H9 (cell line): ENCODE measurements around the gene MEF2C. TPM values are rescaled to one million over a fixed set of nuclear protein-coding genes. Genes with fewer than 3 reads are reported as not detected.

Source experiments
- DNase-seq: peaks from one replicate; pipeline ENCODE4 v3.0.0-alpha.2; 2017
- H2AFZ ChIP-seq: one replicate; pipeline ENCODE4 v1.6.1; 2013; ENCODE audit warnings: mild to moderate bottlenecking, low read length, control low read depth, moderate library complexity
- H2AK5ac ChIP-seq: 2 replicates; pipeline ENCODE4 v1.6.1; 2013; ENCODE audit warnings: low read length, control low read depth, mixed read lengths; ENCODE audit not compliant: insufficient read length
- H2BK120ac ChIP-seq: one replicate; pipeline ENCODE4 v1.6.1; 2013; ENCODE audit warnings: low read depth, mild to moderate bottlenecking, low read length, control low read depth, inconsistent platforms; ENCODE audit not compliant: poor library complexity, severe bottlenecking
- H2BK12ac ChIP-seq: 2 replicates; pipeline ENCODE4 v1.6.1; 2013; ENCODE audit warnings: low read length, control low read depth, mixed read lengths, low read depth; ENCODE audit not compliant: insufficient read length
- H2BK15ac ChIP-seq: 2 replicates; pipeline ENCODE4 v1.6.1; 2013; ENCODE audit warnings: low read depth, low read length, control low read depth
- H2BK20ac ChIP-seq: one replicate; pipeline ENCODE4 v1.6.1; 2013; ENCODE audit warnings: low read depth, mild to moderate bottlenecking, low read length, control low read depth, inconsistent platforms; ENCODE audit not compliant: poor library complexity, severe bottlenecking
- H2BK5ac ChIP-seq: 2 replicates; pipeline ENCODE4 v1.6.1; 2013; ENCODE audit warnings: low read length, control low read depth, mixed read lengths; ENCODE audit not compliant: insufficient read length
- H3K14ac ChIP-seq: 2 replicates; pipeline ENCODE4 v1.6.1; 2013; ENCODE audit warnings: low read length, control low read depth; ENCODE audit not compliant: insufficient read depth
- H3K18ac ChIP-seq: 2 replicates; pipeline ENCODE4 v1.6.1; 2013; ENCODE audit warnings: low read depth, mild to moderate bottlenecking, mixed read lengths, low read length, control low read depth; ENCODE audit not compliant: insufficient read length
- H3K23ac ChIP-seq: 2 replicates; pipeline ENCODE4 v1.6.1; 2013; ENCODE audit warnings: low read length, control low read depth, mixed read lengths, low read depth; ENCODE audit not compliant: insufficient read length
- H3K23me2 ChIP-seq: 2 replicates; pipeline ENCODE4 v1.6.1; 2013; ENCODE audit warnings: low read depth, mild to moderate bottlenecking, mixed read lengths, low read length, control low read depth; ENCODE audit not compliant: insufficient read length, poor library complexity, severe bottlenecking
- H3K27ac ChIP-seq: 2 replicates; pipeline ENCODE4 v1.5.1; 2013; ENCODE audit warnings: low read length, control low read depth, mixed read lengths, low read depth; ENCODE audit not compliant: insufficient read length
- H3K27me3 ChIP-seq: 2 replicates; pipeline ENCODE4 v1.6.1; 2013; ENCODE audit warnings: low read length, control low read depth, inconsistent platforms; ENCODE audit not compliant: insufficient read depth
- H3K4ac ChIP-seq: 2 replicates; pipeline ENCODE4 v1.6.1; 2013; ENCODE audit warnings: low read depth, mild to moderate bottlenecking, control low read depth, inconsistent platforms, low read length, moderate library complexity
- H3K4me1 ChIP-seq: 2 replicates; pipeline ENCODE4 v1.6.1; 2013; ENCODE audit warnings: low read length, control low read depth, inconsistent platforms; ENCODE audit not compliant: insufficient read depth
- H3K4me2 ChIP-seq: 2 replicates; pipeline ENCODE4 v1.6.1; 2013; ENCODE audit warnings: low read length, control low read depth, mixed read lengths; ENCODE audit not compliant: insufficient read length, insufficient read depth
- H3K56ac ChIP-seq: 2 replicates; pipeline ENCODE4 v1.6.1; 2013; ENCODE audit warnings: low read depth, mild to moderate bottlenecking, mixed read lengths, low read length, control low read depth; ENCODE audit not compliant: insufficient read length
- H3K79me1 ChIP-seq: 2 replicates; pipeline ENCODE4 v1.6.1; 2013; ENCODE audit warnings: low read depth, mild to moderate bottlenecking, moderate library complexity, low read length, control low read depth, inconsistent platforms; ENCODE audit not compliant: insufficient read depth, poor library complexity, severe bottlenecking
- H3K79me2 ChIP-seq: 2 replicates; pipeline ENCODE4 v1.6.1; 2013; ENCODE audit warnings: low read length, control low read depth, inconsistent platforms; ENCODE audit not compliant: insufficient read depth
- H3K9ac ChIP-seq: 2 replicates; pipeline ENCODE4 v1.6.1; 2013; ENCODE audit warnings: low read length, control low read depth, mixed read lengths; ENCODE audit not compliant: insufficient read length; ENCODE audit errors: extremely low read depth
- H3K9me3 ChIP-seq: one replicate; pipeline ENCODE4 v1.6.1; 2013; ENCODE audit warnings: low read depth, low read length, inconsistent platforms; ENCODE audit not compliant: control insufficient read depth
- H3T11ph ChIP-seq: one replicate; pipeline ENCODE4 v1.6.1; 2013; ENCODE audit warnings: mild to moderate bottlenecking, low read length, control low read depth, inconsistent platforms
- H4K20me1 ChIP-seq: one replicate; pipeline ENCODE4 v1.6.1; 2013; ENCODE audit not compliant: control insufficient read depth, insufficient read length, insufficient read depth
- H4K5ac ChIP-seq: 2 replicates; pipeline ENCODE4 v1.6.1; 2013; ENCODE audit warnings: low read depth, mild to moderate bottlenecking, mixed read lengths, low read length, control low read depth; ENCODE audit not compliant: insufficient read length
- H4K8ac ChIP-seq: replicated peaks from 2 replicates; pipeline ENCODE4 v1.6.1; 2013; ENCODE audit warnings: low read length, control low read depth, mixed read lengths, low read depth; ENCODE audit not compliant: insufficient read length
- H4K91ac ChIP-seq: 2 replicates; pipeline ENCODE4 v1.6.1; 2013; ENCODE audit warnings: low read depth, mild to moderate bottlenecking, moderate library complexity, mixed read lengths, low read length, control low read depth; ENCODE audit not compliant: insufficient read length
- H3K27ac Mint-ChIP-seq, 3 experiments: 2 replicates in 2 of 3; 3 replicates in 1 of 3; pipeline ENCODE4 v1.8.0; 2020 to 2021; ENCODE audit warnings: mixed read lengths in 3 of 3, mild to moderate bottlenecking in 1 of 3, moderate library complexity in 1 of 3
- H3K27me3 Mint-ChIP-seq: 2 replicates; pipeline ENCODE4 v1.8.0; 2021; ENCODE audit warnings: low read depth, mild to moderate bottlenecking, moderate library complexity, mixed read lengths
- H3K36me3 Mint-ChIP-seq, 3 experiments: 2 replicates in 2 of 3; 3 replicates in 1 of 3; pipeline ENCODE4 v1.8.0; 2020 to 2021; ENCODE audit warnings: low read depth in 3 of 3, mixed read lengths in 3 of 3; ENCODE audit not compliant: insufficient read depth in 1 of 3
- H3K4me1 Mint-ChIP-seq, 2 experiments: 2 replicates each; pipeline ENCODE4 v1.8.0; 2020; ENCODE audit warnings: mixed read lengths in 2 of 2
- H3K4me3 Mint-ChIP-seq, 2 experiments: 2 replicates in 1 of 2; 3 replicates in 1 of 2; pipeline ENCODE4 v1.8.0; 2020 to 2021; ENCODE audit warnings: mild to moderate bottlenecking in 2 of 2, mixed read lengths in 2 of 2, moderate library complexity in 1 of 2
- H3K9me3 Mint-ChIP-seq, 2 experiments: 2 replicates in 1 of 2; 3 replicates in 1 of 2; pipeline ENCODE4 v1.8.0; 2020; ENCODE audit warnings: mild to moderate bottlenecking in 2 of 2, mixed read lengths in 2 of 2, moderate library complexity in 1 of 2
- CTCF ChIP-seq: fragments of 200-600 bp; sonication (generic); conservative IDR thresholded peaks from 3 replicates; pipeline ENCODE4 v1.8.0; 2021; ENCODE audit warnings: antibody characterized with exemption, mild to moderate bottlenecking
- WGBS: extraction: QIAGEN DNeasy Blood & Tissue Kit; methylation state at CpG from one replicate; pipeline ENCODE4 v1.1.7; 2013; ENCODE audit warnings: missing lambda C conversion rate, low lambda C conversion rate, mixed read lengths; ENCODE audit not compliant: insufficient read length; ENCODE audit errors: extremely low coverage; 5-methylcytosine and 5-hydroxymethylcytosine counted together
- total RNA-seq: library from RNA; stranded (reverse); gene quantifications from 2 replicates; pipeline ENCODE4 v1.2.1, GENCODE V29; 2021

The MEF2C gene
- total RNA-seq, 1 experiment from 2014 or later: 0.11 TPM

GRCh38 chr5:88695931-88696330, 187.1 kb downstream of the MEF2C start:
- no peak overlapping the region for H4K8ac ChIP-seq

More at GRCh38 chr5:88695931-88696330, 187.1 kb downstream of the MEF2C start:
- peaks cover 47% of the 10 kb centered on the region for H3K27me3 ChIP-seq
- no peaks in the 10 kb centered on the region for H3K79me2 ChIP-seq
- H3K4ac ChIP-seq: no peak overlapping the region
- no peak overlapping the region for H2BK15ac ChIP-seq
- no peak overlapping the region for H3K18ac ChIP-seq
- H2BK120ac ChIP-seq: no peak overlapping the region
- H2BK20ac ChIP-seq: no peak overlapping the region
- H3K79me1 ChIP-seq: no peaks in the 10 kb centered on the region
- H4K20me1 ChIP-seq: no peaks in the 10 kb centered on the region
- Mint-ChIP-seq H3K36me3 (peaks cover 0 to 2% (median 0%) of the 10 kb centered on the region in 3 experiments; a peak in 1 of 7 replicates), H3K27me3 (peaks cover 91% of the 10 kb centered on the region), H3K4me1 (peaks cover 47 to 59% of the 10 kb centered on the region in 2 experiments), H3K4me3 (peak overlapping the region in 1 of 2 experiments; percentile 69; a peak in 2 of 5 replicates), H3K9me3 (peaks cover 4 to 9% of the 10 kb centered on the region in 2 experiments; a peak in 3 of 5 replicates), H3K27ac (no peak overlapping the region)
- H3K4me2 ChIP-seq: no peak overlapping the region
- peaks cover 7% of the 10 kb centered on the region; the same call in 1 of the 2 replicates for H3K4me1 ChIP-seq
- no CpG with 5 or more reads among the region's 3 CpGs for WGBS
- H2AK5ac ChIP-seq: no peak overlapping the region
- no peak overlapping the region for H2BK12ac ChIP-seq
- H3K14ac ChIP-seq: no peak overlapping the region
- peaks cover 23% of the 10 kb centered on the region for H3K23me2 ChIP-seq
- no peak overlapping the region for H4K91ac ChIP-seq
- no peak for TF ChIP-seq CTCF
- H3K9ac ChIP-seq: no peak overlapping the region
- H3T11ph ChIP-seq: no peak overlapping the region
- no peak overlapping the region for H3K27ac ChIP-seq
- H3K23ac ChIP-seq: no peak overlapping the region
- H3K56ac ChIP-seq: no peak overlapping the region
- H4K5ac ChIP-seq: no peak overlapping the region
- H3K9me3 ChIP-seq: no peaks in the 10 kb centered on the region
- H2AFZ ChIP-seq: no peak overlapping the region
- DNase-seq: no peak
- no peak overlapping the region for H2BK5ac ChIP-seq
